ENCODE results near the gene MAP3K7CL. TPM values are rescaled to one million over a fixed set of nuclear protein-coding genes. Genes with fewer than 3 reads are reported as not detected.

The MAP3K7CL gene
- total RNA-seq, 2 experiments from 2014 or later = 4.9 to 6.3 TPM

GRCh38 chr21:29190923-29191331, 60.5 kb downstream of the MAP3K7CL start:
- Mint-ChIP-seq H3K36me3 (ENCODE audit: low read depth) (no peaks in the 10 kb centered on the region), H3K27ac (no peak overlapping the region), H3K4me1 (ENCODE audit: low read depth) (peaks cover 17% of the 10 kb centered on the region), H3K9me3 (no peaks in the 10 kb centered on the region), H3K4me3 (no peak overlapping the region), H3K27me3 (ENCODE audit: low read depth) (no peaks in the 10 kb centered on the region)
- intact Hi-C loops (cut with micrococcal nuclease) = loop anchor here (10.0 kb wide), 1 partner anchor 356 kb away; no protein-coding TSS in a partner anchor
- DNase-seq = no peak
- CTCF ChIA-PET = no interaction called here

DNA sequence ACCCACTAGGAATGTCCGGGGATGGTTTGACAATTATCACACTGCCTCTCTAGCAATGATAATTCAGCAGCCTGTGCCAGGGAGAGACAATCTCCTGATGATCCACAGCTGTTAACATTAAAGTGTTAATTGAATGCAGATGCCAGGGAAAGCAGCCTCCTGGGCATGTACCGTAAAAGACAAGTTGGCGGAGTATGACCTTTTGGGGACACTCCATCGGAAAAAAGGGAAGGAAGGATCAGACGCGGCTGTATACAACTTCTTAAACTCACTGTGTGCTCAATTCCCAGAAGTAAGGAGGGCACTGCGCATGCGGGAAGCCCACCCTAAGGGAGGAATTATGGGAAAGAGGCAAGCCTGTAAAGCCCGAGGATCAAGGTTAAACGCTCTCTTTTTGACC, 62.6 kb downstream of the MAP3K7CL start:
- Mint-ChIP-seq H3K9me3 (peaks cover 8% of the 10 kb centered on the region), H3K4me1 (ENCODE audit: low read depth) (peaks cover 29% of the 10 kb centered on the region), H3K27me3 (ENCODE audit: low read depth) (no peaks in the 10 kb centered on the region), H3K27ac (no peak overlapping the region), H3K36me3 (ENCODE audit: low read depth) (peaks cover 4% of the 10 kb centered on the region), H3K4me3 (no peak overlapping the region)
- intact Hi-C loops (cut with micrococcal nuclease) = loop anchor here (10.0 kb wide), 1 partner anchor 358 kb away; no protein-coding TSS in a partner anchor
- CTCF ChIA-PET = interaction anchor here (0.6 to 1.4 kb wide), 2 partner anchors 23 to 29 kb away, joined by 3 to 4 read pairs; no protein-coding TSS in a partner anchor
- no peak for DNase-seq

GRCh38 chr21:29193901-29194300, 63.5 kb downstream of the MAP3K7CL start:
- DNase-seq = no peak
- Mint-ChIP-seq H3K9me3 (peaks cover 14% of the 10 kb centered on the region), H3K36me3 (ENCODE audit: low read depth) (peaks cover 5% of the 10 kb centered on the region), H3K27me3 (ENCODE audit: low read depth) (no peaks in the 10 kb centered on the region), H3K27ac (no peak overlapping the region), H3K4me1 (ENCODE audit: low read depth) (peaks cover 32% of the 10 kb centered on the region), H3K4me3 (no peak overlapping the region)
- intact Hi-C loops (cut with micrococcal nuclease) = loop anchor here (10.0 kb wide), 1 partner anchor 359 kb away; no protein-coding TSS in a partner anchor
- CTCF ChIA-PET = no interaction called here

DNA sequence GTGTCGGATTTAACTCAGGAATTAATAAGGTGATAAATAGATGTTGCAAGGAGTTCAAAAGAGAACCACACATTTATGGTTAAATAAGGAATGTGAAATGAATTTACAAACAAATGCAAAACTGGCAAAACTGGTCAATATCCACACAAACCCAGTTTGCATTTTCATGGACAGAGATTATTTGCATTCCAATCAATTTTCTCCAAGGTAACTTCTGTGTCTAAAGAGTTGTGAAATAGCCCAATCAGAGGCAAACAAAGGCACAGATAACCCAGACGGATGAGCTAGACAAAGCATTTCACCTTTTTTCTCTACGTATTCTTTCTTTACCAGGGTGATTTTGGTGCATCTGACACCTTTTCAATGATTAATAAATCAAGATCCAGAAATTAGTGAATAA, 63.9 kb downstream of the MAP3K7CL start:
- CTCF ChIA-PET = interaction anchor here (0.7 to 1.0 kb wide), 2 partner anchors 7 to 177 kb away, joined by 3 to 4 read pairs; no protein-coding TSS in a partner anchor
- Mint-ChIP-seq H3K27me3 (ENCODE audit: low read depth) (no peaks in the 10 kb centered on the region), H3K4me3 (no peak overlapping the region), H3K9me3 (peaks cover 18% of the 10 kb centered on the region), H3K4me1 (ENCODE audit: low read depth) (peaks cover 33% of the 10 kb centered on the region), H3K36me3 (ENCODE audit: low read depth) (peaks cover 10% of the 10 kb centered on the region), H3K27ac (no peak overlapping the region)
- intact Hi-C loops (cut with micrococcal nuclease) = loop anchor here (10.0 kb wide), 1 partner anchor 360 kb away; no protein-coding TSS in a partner anchor
- no peak for DNase-seq

DNA sequence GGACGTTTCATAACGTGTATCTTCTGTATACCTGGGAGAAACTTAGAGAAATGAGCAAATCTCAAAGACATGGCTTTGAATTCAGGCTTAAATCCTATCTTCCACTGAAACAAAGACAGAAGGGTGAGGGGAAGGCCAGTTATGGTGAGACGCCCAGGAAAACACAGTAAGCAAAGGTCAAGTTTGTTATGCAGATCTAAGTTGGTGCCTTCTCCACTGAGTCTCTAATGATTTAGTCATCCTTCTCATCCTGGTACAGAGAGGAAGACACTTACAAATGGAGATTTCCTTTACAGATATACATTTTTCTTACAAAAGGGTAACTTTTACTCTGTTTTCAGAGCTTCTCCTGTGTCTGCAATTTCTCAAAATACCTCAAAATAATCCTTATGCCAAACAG, 64.4 kb downstream of the MAP3K7CL start:
- Mint-ChIP-seq H3K9me3 (peaks cover 18% of the 10 kb centered on the region), H3K36me3 (ENCODE audit: low read depth) (peaks cover 10% of the 10 kb centered on the region), H3K27ac (no peak overlapping the region), H3K4me3 (no peak overlapping the region), H3K27me3 (ENCODE audit: low read depth) (no peaks in the 10 kb centered on the region), H3K4me1 (ENCODE audit: low read depth) (peaks cover 33% of the 10 kb centered on the region)
- no peak for DNase-seq
- CTCF ChIA-PET = interaction anchor here (0.7 to 2.5 kb wide), 8 partner anchors 8 to 177 kb away, joined by 3 to 9 read pairs (median 4); partner anchors contain the start of gene BACH1
- intact Hi-C loops (cut with micrococcal nuclease) = loop anchor here (5.0 to 10.0 kb wide), 2 partner anchors 360 to 1522 kb away; partner anchors contain the start of gene KRTAP21-3

GRCh38 chr21:29195981-29196669, 65.7 kb downstream of the MAP3K7CL start:
- DNase-seq = peak; percentile 91
- Mint-ChIP-seq H3K27me3 (ENCODE audit: low read depth) (no peaks in the 10 kb centered on the region), H3K4me3 (peak overlapping the region; percentile 63), H3K36me3 (ENCODE audit: low read depth) (peaks cover 10% of the 10 kb centered on the region), H3K4me1 (ENCODE audit: low read depth) (peaks cover 36% of the 10 kb centered on the region), H3K27ac (peak overlapping the region; percentile 90), H3K9me3 (peaks cover 28% of the 10 kb centered on the region)
- CTCF ChIA-PET = interaction anchor here (0.9 to 3.0 kb wide), 12 partner anchors 8 to 152 kb away, joined by 3 to 10 read pairs (median 4); partner anchors contain the start of gene BACH1
- intact Hi-C loops (cut with micrococcal nuclease) = loop anchor here (1.0 to 10.0 kb wide), 12 partner anchors 12 to 1521 kb away; partner anchors contain the start of genes BACH1, KRTAP21-3 and USP16

DNA sequence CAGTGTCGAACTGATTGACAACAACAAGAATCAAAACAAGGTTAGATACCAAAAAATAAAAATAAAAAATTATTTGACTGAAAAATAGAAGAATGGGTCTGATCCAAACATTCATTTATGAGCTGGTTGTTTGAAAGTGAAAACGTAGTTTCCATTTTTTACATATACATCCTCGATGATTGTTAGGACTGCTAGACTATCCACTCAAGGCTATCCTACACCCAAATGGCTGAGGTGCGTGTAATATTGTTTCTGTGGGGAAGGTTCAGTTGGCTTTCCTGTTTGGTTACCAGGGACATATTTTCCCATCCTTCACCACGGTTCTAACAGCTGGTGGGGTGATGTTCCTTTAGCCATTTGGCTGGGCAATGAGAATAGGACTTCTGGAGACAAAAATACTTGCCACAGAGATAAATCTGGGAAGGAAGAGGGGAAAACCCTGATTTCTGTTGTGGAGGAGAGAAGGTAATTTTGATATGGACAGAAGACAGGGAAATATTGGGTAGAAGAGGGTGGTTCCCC, 66.3 kb downstream of the MAP3K7CL start:
- Mint-ChIP-seq H3K27ac (peak overlapping the region; percentile 90), H3K9me3 (peaks cover 28% of the 10 kb centered on the region), H3K36me3 (ENCODE audit: low read depth) (peaks cover 10% of the 10 kb centered on the region), H3K4me3 (peak overlapping the region; percentile 63), H3K4me1 (ENCODE audit: low read depth) (peaks cover 38% of the 10 kb centered on the region), H3K27me3 (ENCODE audit: low read depth) (no peaks in the 10 kb centered on the region)
- CTCF ChIA-PET = interaction anchor here (0.7 to 3.0 kb wide), 7 partner anchors 9 to 152 kb away, joined by 3 to 10 read pairs (median 4); no protein-coding TSS in a partner anchor
- intact Hi-C loops (cut with micrococcal nuclease) = loop anchor here (1.0 to 10.0 kb wide), 12 partner anchors 12 to 1521 kb away; partner anchors contain the start of genes BACH1, KRTAP21-3 and USP16
- DNase-seq = no peak

DNA sequence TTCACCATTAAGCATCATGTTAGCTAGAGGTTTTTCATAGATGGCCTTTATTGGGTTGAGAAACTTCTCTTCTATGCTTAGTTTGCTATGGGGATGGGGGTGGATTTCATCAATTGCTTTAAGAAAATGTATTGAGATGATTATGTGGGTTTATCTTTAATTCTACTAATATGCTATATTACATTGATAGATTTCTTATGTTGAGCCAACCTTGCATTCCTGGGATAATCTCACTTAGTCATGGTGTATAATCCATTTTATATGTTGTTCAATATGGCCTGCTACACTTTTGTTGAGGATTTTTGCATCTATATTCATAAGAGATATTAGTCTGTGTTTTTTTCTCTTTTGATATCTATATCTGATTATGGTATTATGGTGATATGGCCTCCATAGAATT, 70.7 kb downstream of the MAP3K7CL start:
- CTCF ChIA-PET = no interaction called here
- peak overlapping the region; percentile 0 for H3K27ac Mint-ChIP-seq
- intact Hi-C loops (cut with micrococcal nuclease) = no loop called here

GRCh38 chr21:29205009-29205408, 74.6 kb downstream of the MAP3K7CL start:
- no peak overlapping the region for H3K4me3 Mint-ChIP-seq
- H3K27ac Mint-ChIP-seq = no peak overlapping the region
- H3K36me3 Mint-ChIP-seq (ENCODE audit: low read depth) = peaks cover 4% of the 10 kb centered on the region
- DNase-seq = no peak
- H3K9me3 Mint-ChIP-seq = peaks cover 16% of the 10 kb centered on the region
- H3K27me3 Mint-ChIP-seq (ENCODE audit: low read depth) = no peaks in the 10 kb centered on the region
- peaks cover 35% of the 10 kb centered on the region for H3K4me1 Mint-ChIP-seq (ENCODE audit: low read depth)
- intact Hi-C loops (cut with micrococcal nuclease) = no loop called here
- CTCF ChIA-PET = no interaction called here

More for the DNA sequence above, 70.7 kb downstream of the MAP3K7CL start:
- peaks cover 36% of the 10 kb centered on the region for H3K9me3 Mint-ChIP-seq
- peaks cover 22% of the 10 kb centered on the region for H3K4me1 Mint-ChIP-seq (ENCODE audit: low read depth)
- DNase-seq = no peak
- H3K27me3 Mint-ChIP-seq (ENCODE audit: low read depth) = no peaks in the 10 kb centered on the region
- H3K4me3 Mint-ChIP-seq = no peak overlapping the region
- H3K36me3 Mint-ChIP-seq (ENCODE audit: low read depth) = peaks cover 13% of the 10 kb centered on the region

DNA sequence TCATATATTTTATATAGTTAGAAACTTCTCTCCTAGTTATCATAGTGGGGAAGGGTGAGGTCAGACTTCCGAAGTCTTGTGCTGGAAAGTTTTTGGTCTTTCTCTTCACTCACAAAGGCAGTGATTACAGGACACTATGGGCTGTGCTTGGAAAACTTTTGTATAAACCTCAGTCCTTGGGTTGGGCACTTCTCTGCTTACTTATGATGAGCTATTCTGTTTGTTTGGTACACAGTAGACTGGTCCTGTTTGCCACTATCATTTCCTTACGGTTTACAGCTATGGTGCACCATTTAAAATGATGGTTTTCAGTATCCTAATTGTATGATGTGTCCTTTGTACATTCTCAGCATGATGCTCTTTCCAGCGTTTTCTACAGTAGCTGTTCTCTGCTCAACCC, 75.5 kb downstream of the MAP3K7CL start:
- CTCF ChIA-PET = interaction anchor here (0.6 to 1.0 kb wide), 4 partner anchors 10 to 212 kb away, joined by 3 to 5 read pairs (median 4); no protein-coding TSS in a partner anchor
- intact Hi-C loops (cut with micrococcal nuclease) = no loop called here
- Mint-ChIP-seq H3K4me1 (ENCODE audit: low read depth) (peaks cover 34% of the 10 kb centered on the region), H3K4me3 (no peak overlapping the region), H3K36me3 (ENCODE audit: low read depth) (peaks cover 4% of the 10 kb centered on the region), H3K9me3 (peaks cover 9% of the 10 kb centered on the region), H3K27me3 (ENCODE audit: low read depth) (no peaks in the 10 kb centered on the region), H3K27ac (no peak overlapping the region)
- no peak for DNase-seq

GRCh38 chr21:29206445-29206844, 76.0 kb downstream of the MAP3K7CL start:
- peaks cover 31% of the 10 kb centered on the region for H3K4me1 Mint-ChIP-seq (ENCODE audit: low read depth)
- intact Hi-C loops (cut with micrococcal nuclease) = no loop called here
- H3K27ac Mint-ChIP-seq = no peak overlapping the region
- H3K9me3 Mint-ChIP-seq = peaks cover 7% of the 10 kb centered on the region
- CTCF ChIA-PET = interaction anchor here (0.7 to 1.0 kb wide), 4 partner anchors 11 to 789 kb away, joined by 3 to 5 read pairs (median 4); no protein-coding TSS in a partner anchor
- H3K27me3 Mint-ChIP-seq (ENCODE audit: low read depth) = no peaks in the 10 kb centered on the region
- no peak for DNase-seq
- H3K4me3 Mint-ChIP-seq = no peak overlapping the region
- H3K36me3 Mint-ChIP-seq (ENCODE audit: low read depth) = peaks cover 4% of the 10 kb centered on the region

- Mint-ChIP-seq H3K36me3 (ENCODE audit: low read depth) (peaks cover under 1% of the 10 kb centered on the region), H3K4me3 (no peak overlapping the region), H3K27ac (peak overlapping the region; percentile 32), H3K4me1 (ENCODE audit: low read depth) (peaks cover 30% of the 10 kb centered on the region), H3K9me3 (peaks cover 4% of the 10 kb centered on the region), H3K27me3 (ENCODE audit: low read depth) (no peaks in the 10 kb centered on the region)
- intact Hi-C loops (cut with micrococcal nuclease) = no loop called here
- CTCF ChIA-PET = interaction anchor here (0.7 kb wide), 1 partner anchor 789 kb away, joined by 5 read pairs; no protein-coding TSS in a partner anchor
- no peak for DNase-seq
These were observed 76.8 kb downstream of the MAP3K7CL start for GRCh38 chr21:29207201-29207600.

Data from activated naive CD4-positive, alpha-beta T cell treated with anti-CD3 and anti-CD28 coated beads for 36 hours (primary cell).